Hepatic stellate cell (primary cell): ENCODE results near the gene ABCC9.
"Not testable (repeated sequence)": the region's sequence is repeated elsewhere in the genome, so short reads cannot be mapped to it uniquely, and the experiment has no call there.

Experiments
- DNase-seq: peaks from one replicate; pipeline ENCODE4 v3.0.0; 2011; ENCODE audit warnings: low spot score

The ABCC9 gene

GRCh38 chr12:21933656-21934055 is 7.6 kb downstream of the ABCC9 start:
- no peak for DNase-seq

GRCh38 chr12:21929972-21930371 is 11.3 kb downstream of the ABCC9 start:
- not testable (repeated sequence) for DNase-seq

- DNase-seq: no peak
Observed at GRCh38 chr12:21925296-21925913, 15.8 kb downstream of the ABCC9 start.

- no peak for DNase-seq
Observed at GRCh38 chr12:21921436-21921835, 19.8 kb downstream of the ABCC9 start.

- DNase-seq: no peak
Observed at GRCh38 chr12:21918456-21918855, 22.8 kb downstream of the ABCC9 start.

- no peak for DNase-seq
Observed at GRCh38 chr12:21913823-21914222, 27.4 kb downstream of the ABCC9 start.

- DNase-seq: no peak
Observed at GRCh38 chr12:21912318-21912717, 28.9 kb downstream of the ABCC9 start.

- no peak for DNase-seq
Observed at GRCh38 chr12:21911832-21912231, 29.4 kb downstream of the ABCC9 start.

- DNase-seq: no peak
Observed at GRCh38 chr12:21910657-21911056, 30.6 kb downstream of the ABCC9 start.

GRCh38 chr12:21907948-21908837 is 33.0 kb downstream of the ABCC9 start:
- DNase-seq: no peak

- DNase-seq: no peak
Observed at GRCh38 chr12:21906919-21907493, 34.2 kb downstream of the ABCC9 start.

- not testable (repeated sequence) for DNase-seq
Observed at GRCh38 chr12:21899532-21899931, 41.7 kb downstream of the ABCC9 start.

- no peak for DNase-seq
Observed at GRCh38 chr12:21895651-21896050, 45.6 kb downstream of the ABCC9 start.

GRCh38 chr12:21894792-21895595 is 46.2 kb downstream of the ABCC9 start:
- no peak for DNase-seq

GRCh38 chr12:21893924-21894323 is 47.3 kb downstream of the ABCC9 start:
- no peak for DNase-seq

GRCh38 chr12:21892341-21892740 is 48.9 kb downstream of the ABCC9 start:
- DNase-seq: no peak

GRCh38 chr12:21891751-21892217 is 49.4 kb downstream of the ABCC9 start:
- DNase-seq: no peak

- DNase-seq: no peak
Observed at GRCh38 chr12:21888276-21888863, 52.9 kb downstream of the ABCC9 start.

GRCh38 chr12:21884936-21885335 is 56.3 kb downstream of the ABCC9 start:
- DNase-seq: no peak

- DNase-seq: no peak
Observed at GRCh38 chr12:21882635-21883034, 58.6 kb downstream of the ABCC9 start.

GRCh38 chr12:21881965-21882364 is 59.3 kb downstream of the ABCC9 start:
- no peak for DNase-seq

- no peak for DNase-seq
Observed at GRCh38 chr12:21879312-21879711, 61.9 kb downstream of the ABCC9 start.
